Smooth muscle cell (in vitro differentiated cells): ENCODE results near the gene TBC1D5. TPM values are rescaled to one million over a fixed set of nuclear protein-coding genes. Genes with fewer than 3 reads are reported as not detected.

Source experiments
- DNase-seq: peaks from one replicate; lab custom pipeline; 2025; ENCODE audit not compliant: unreplicated experiment; lab: John Stamatoyannopoulos, UW
- H2AFZ ChIP-seq: fragments of 200-600 bp; sonication (generic); 2 replicates; pipeline ENCODE4 v1.6.0; 2016; ENCODE audit warnings: antibody characterized with exemption, low read depth, mild to moderate bottlenecking
- H3F3A ChIP-seq: fragments of 200-600 bp; sonication (generic); 2 replicates; pipeline ENCODE4 v1.6.0; 2017; ENCODE audit warnings: antibody characterized with exemption, low read depth
- H3K27ac ChIP-seq: fragments of 200-600 bp; sonication (generic); 2 replicates; pipeline ENCODE4 v1.5.1; 2016; ENCODE audit warnings: low read depth, mild to moderate bottlenecking
- H3K27me3 ChIP-seq: fragments of 200-600 bp; sonication (generic); 2 replicates; pipeline ENCODE4 v1.6.1; 2016; ENCODE audit warnings: low read depth, mild to moderate bottlenecking
- H3K36me3 ChIP-seq: fragments of 200-600 bp; sonication (generic); 2 replicates; pipeline ENCODE4 v1.5.1; 2016; ENCODE audit warnings: low read depth
- H3K4me1 ChIP-seq: fragments of 200-600 bp; sonication (generic); 2 replicates; pipeline ENCODE4 v1.5.1; 2016; ENCODE audit warnings: low read depth
- H3K4me2 ChIP-seq: fragments of 200-600 bp; sonication (generic); 2 replicates; pipeline ENCODE4 v1.6.0; 2016; ENCODE audit warnings: mild to moderate bottlenecking
- H3K4me3 ChIP-seq: fragments of 200-600 bp; sonication (generic); 2 replicates; pipeline ENCODE4 v1.5.1; 2016; ENCODE audit warnings: mild to moderate bottlenecking
- H3K79me2 ChIP-seq: fragments of 200-600 bp; sonication (generic); 2 replicates; pipeline ENCODE4 v1.6.0; 2016; ENCODE audit warnings: low read depth, mild to moderate bottlenecking
- H3K9ac ChIP-seq: fragments of 200-600 bp; sonication (generic); 2 replicates; pipeline ENCODE4 v1.6.0; 2016; ENCODE audit warnings: low read depth
- H3K9me3 ChIP-seq: fragments of 200-600 bp; sonication (generic); replicated peaks from 2 replicates; pipeline ENCODE4 v1.5.1; 2016; ENCODE audit warnings: low read depth
- H4K20me1 ChIP-seq: fragments of 200-600 bp; sonication (generic); 2 replicates; pipeline ENCODE4 v1.6.0; 2016; ENCODE audit warnings: low read depth
- WGBS: methylation state at CpG from one replicate; pipeline ENCODE4 v1.1.7; 2016; ENCODE audit warnings: low lambda C conversion rate; 5-methylcytosine and 5-hydroxymethylcytosine counted together
- polyA plus RNA-seq: library from polyadenylated mRNA; unstranded; fragments of >200 nt; fragmentation: Nextera tagmentation; extraction: Ambion mirVana; gene quantifications from 2 replicates; pipeline ENCODE4 v1.2.1, GENCODE V29; 2016
- total RNA-seq: library from RNA; depleted of rRNA; stranded (reverse); fragments of >200 nt; gene quantifications from 2 replicates; pipeline ENCODE4 v1.2.3, GENCODE V29; 2014
- TF ChIP-seq, protein P1 (sequence below): fragments of 200-600 bp; sonication (generic); IDR thresholded peaks from 2 replicates; pipeline ENCODE4 v1.5.1; 2017; ENCODE audit warnings: borderline replicate concordance, mild to moderate bottlenecking, antibody characterized with exemption; ENCODE audit not compliant: insufficient read depth, poor library complexity, severe bottlenecking

TBC1D5 gene
- total and polyA plus RNA-seq, 2 experiments from 2014 or later, result 14.6 to 35.3 TPM

GRCh38 chr3:17195856-17196604, 546.4 kb downstream of the TBC1D5 start:
- Histone ChIP-seq H3K79me2 (no peaks in the 10 kb centered on the region), H3K4me2 (peak overlapping the region; percentile 36), H2AFZ (no peak overlapping the region), H3K4me1 (peaks cover 13% of the 10 kb centered on the region), H3F3A (no peaks in the 10 kb centered on the region), H3K27ac (no peak overlapping the region), H3K27me3 (no peaks in the 10 kb centered on the region), H4K20me1 (no peaks in the 10 kb centered on the region), H3K9ac (no peak overlapping the region), H3K9me3 (no peaks in the 10 kb centered on the region), H3K4me3 (no peak overlapping the region), H3K36me3 (no peaks in the 10 kb centered on the region)
- DNase-seq, result no peak
- WGBS, result 26% methylated on average over 5 of the region's 5 CpGs
- TF ChIP-seq, protein P1, sequence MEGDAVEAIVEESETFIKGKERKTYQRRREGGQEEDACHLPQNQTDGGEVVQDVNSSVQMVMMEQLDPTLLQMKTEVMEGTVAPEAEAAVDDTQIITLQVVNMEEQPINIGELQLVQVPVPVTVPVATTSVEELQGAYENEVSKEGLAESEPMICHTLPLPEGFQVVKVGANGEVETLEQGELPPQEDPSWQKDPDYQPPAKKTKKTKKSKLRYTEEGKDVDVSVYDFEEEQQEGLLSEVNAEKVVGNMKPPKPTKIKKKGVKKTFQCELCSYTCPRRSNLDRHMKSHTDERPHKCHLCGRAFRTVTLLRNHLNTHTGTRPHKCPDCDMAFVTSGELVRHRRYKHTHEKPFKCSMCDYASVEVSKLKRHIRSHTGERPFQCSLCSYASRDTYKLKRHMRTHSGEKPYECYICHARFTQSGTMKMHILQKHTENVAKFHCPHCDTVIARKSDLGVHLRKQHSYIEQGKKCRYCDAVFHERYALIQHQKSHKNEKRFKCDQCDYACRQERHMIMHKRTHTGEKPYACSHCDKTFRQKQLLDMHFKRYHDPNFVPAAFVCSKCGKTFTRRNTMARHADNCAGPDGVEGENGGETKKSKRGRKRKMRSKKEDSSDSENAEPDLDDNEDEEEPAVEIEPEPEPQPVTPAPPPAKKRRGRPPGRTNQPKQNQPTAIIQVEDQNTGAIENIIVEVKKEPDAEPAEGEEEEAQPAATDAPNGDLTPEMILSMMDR, result no peak

DNA sequence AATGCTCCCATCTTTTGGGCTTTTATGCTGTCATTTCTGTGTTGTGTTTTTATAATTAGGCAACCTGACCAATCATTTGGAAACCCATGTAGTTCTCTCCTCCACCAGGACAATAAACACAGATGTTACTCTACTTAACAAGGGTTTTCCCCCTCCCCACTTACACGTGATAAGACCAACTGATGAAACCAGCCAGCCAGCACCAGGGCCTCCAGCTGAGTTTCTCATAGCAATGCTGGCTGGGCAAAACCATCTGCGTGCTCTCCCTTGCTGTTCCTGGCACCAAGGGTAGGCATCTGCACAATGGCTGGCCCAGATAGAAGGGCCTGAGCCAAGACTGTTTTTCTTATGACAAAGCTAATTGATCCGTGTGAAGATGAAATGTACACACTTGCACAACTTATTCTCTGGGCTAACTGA, 547.2 kb downstream of the TBC1D5 start:
- H3F3A ChIP-seq, result no peaks in the 10 kb centered on the region
- no peaks in the 10 kb centered on the region for H3K9me3 ChIP-seq
- H3K36me3 ChIP-seq, result no peaks in the 10 kb centered on the region
- no peaks in the 10 kb centered on the region for H3K79me2 ChIP-seq
- H3K9ac ChIP-seq, result no peak overlapping the region
- H3K4me1 ChIP-seq, result peaks cover 13% of the 10 kb centered on the region
- no peak overlapping the region for H3K4me3 ChIP-seq
- no peak overlapping the region for H3K27ac ChIP-seq
- TF ChIP-seq, protein P1, result no peak
- WGBS, result 63% methylated on average over 3 of the region's 3 CpGs
- no peak for DNase-seq
- no peak overlapping the region for H3K4me2 ChIP-seq
- H4K20me1 ChIP-seq, result no peaks in the 10 kb centered on the region
- H2AFZ ChIP-seq, result no peak overlapping the region
- no peaks in the 10 kb centered on the region for H3K27me3 ChIP-seq

- WGBS, result 94% methylated on average over 5 of the region's 5 CpGs
Measured at GRCh38 chr3:17194116-17194515, 548.3 kb downstream of the TBC1D5 start.

More at GRCh38 chr3:17194116-17194515, 548.3 kb downstream of the TBC1D5 start:
- Histone ChIP-seq H2AFZ (no peak overlapping the region), H3K79me2 (no peaks in the 10 kb centered on the region), H3F3A (no peaks in the 10 kb centered on the region), H3K27me3 (no peaks in the 10 kb centered on the region), H3K36me3 (no peaks in the 10 kb centered on the region), H3K9me3 (no peaks in the 10 kb centered on the region), H3K9ac (no peak overlapping the region), H3K4me1 (peaks cover 13% of the 10 kb centered on the region), H4K20me1 (no peaks in the 10 kb centered on the region), H3K4me2 (no peak overlapping the region), H3K27ac (no peak overlapping the region), H3K4me3 (no peak overlapping the region)
- TF ChIP-seq, protein P1, result no peak
- no peak for DNase-seq
